GM23338 (cell line): Measurements from ENCODE around the gene SLC39A13. TPM values are rescaled to one million over a fixed set of nuclear protein-coding genes. Genes with fewer than 3 reads are reported as not detected.

Experiments used
- ATAC-seq: fragments of 200-7000 bp; cut with Tn5 transposase; 3 replicates; pipeline ENCODE4 v1.9.1; 2020
- DNase-seq: peaks from one replicate; pipeline ENCODE4 v3.0.0-alpha.2; 2015; ENCODE audit warnings: low spot score
- H2AFZ ChIP-seq: fragments of 200-600 bp; sonication (generic); 2 replicates; pipeline ENCODE4 v1.8.0; 2016; ENCODE audit warnings: antibody characterized with exemption, mild to moderate bottlenecking, moderate library complexity
- H3F3A ChIP-seq: fragments of 200-600 bp; sonication (generic); replicated peaks from 2 replicates; pipeline ENCODE4 v1.8.0; 2017; ENCODE audit warnings: antibody characterized with exemption, mixed run types, low read depth
- H3K27ac ChIP-seq: fragments of 200-600 bp; sonication (generic); 2 replicates; pipeline ENCODE4 v1.6.1; 2016; ENCODE audit warnings: low read depth
- H3K27me3 ChIP-seq: fragments of 200-600 bp; sonication (generic); 2 replicates; pipeline ENCODE4 v1.8.0; 2016; ENCODE audit warnings: mild to moderate bottlenecking, mixed run types, moderate library complexity; ENCODE audit not compliant: insufficient read depth
- H3K36me3 ChIP-seq: fragments of 200-600 bp; sonication (generic); 2 replicates; pipeline ENCODE4 v1.8.0; 2016; ENCODE audit warnings: mild to moderate bottlenecking; ENCODE audit not compliant: insufficient read depth
- H3K4me1 ChIP-seq: fragments of 200-600 bp; sonication (generic); 2 replicates; pipeline ENCODE4 v1.8.0; 2016; ENCODE audit warnings: mild to moderate bottlenecking, moderate library complexity; ENCODE audit not compliant: insufficient read depth
- H3K4me2 ChIP-seq: fragments of 200-600 bp; sonication (generic); 2 replicates; pipeline ENCODE4 v1.7.1; 2017; ENCODE audit warnings: mixed run types
- H3K4me3 ChIP-seq: fragments of 200-600 bp; sonication (generic); 2 replicates; pipeline ENCODE4 v1.6.1; 2016; ENCODE audit warnings: mixed run types
- H3K79me2 ChIP-seq: fragments of 200-600 bp; sonication (generic); replicated peaks from 2 replicates; pipeline ENCODE4 v1.8.0; 2017; ENCODE audit warnings: mild to moderate bottlenecking; ENCODE audit not compliant: insufficient read depth
- H3K9me2 ChIP-seq: fragments of 200-600 bp; sonication (generic); 2 replicates; pipeline ENCODE4 v1.8.0; 2017; ENCODE audit not compliant: insufficient read depth
- H4K20me1 ChIP-seq: fragments of 200-600 bp; sonication (generic); replicated peaks from 2 replicates; pipeline ENCODE4 v1.8.0; 2017; ENCODE audit warnings: mild to moderate bottlenecking; ENCODE audit not compliant: insufficient read depth
- H3K27ac Mint-ChIP-seq: 2 replicates; pipeline ENCODE4 v1.8.0; 2020; ENCODE audit warnings: inconsistent platforms, mild to moderate bottlenecking, moderate library complexity, mixed read lengths
- H3K27me3 Mint-ChIP-seq: 3 replicates; pipeline ENCODE4 v1.8.0; 2022; ENCODE audit warnings: low read depth, mild to moderate bottlenecking, moderate library complexity, mixed read lengths, inconsistent platforms; ENCODE audit not compliant: insufficient read depth, poor library complexity
- H3K36me3 Mint-ChIP-seq: 3 replicates; pipeline ENCODE4 v1.8.0; 2021; ENCODE audit warnings: low read depth, mild to moderate bottlenecking, inconsistent platforms, moderate library complexity, mixed read lengths
- H3K4me1 Mint-ChIP-seq: 3 replicates; pipeline ENCODE4 v1.8.0; 2020; ENCODE audit warnings: mild to moderate bottlenecking, inconsistent platforms, mixed read lengths
- H3K4me3 Mint-ChIP-seq: 3 replicates; pipeline ENCODE4 v1.8.0; 2021; ENCODE audit warnings: moderate library complexity, mild to moderate bottlenecking, inconsistent platforms, mixed read lengths
- H3K9me3 Mint-ChIP-seq: 3 replicates; pipeline ENCODE4 v1.8.0; 2020; ENCODE audit warnings: moderate library complexity, mild to moderate bottlenecking, inconsistent platforms, mixed read lengths
- EZH2 ChIP-seq: fragments of 200-600 bp; sonication (generic); IDR thresholded peaks from one replicate; pipeline ENCODE4 v1.8.0; 2017; ENCODE audit warnings: antibody characterized with exemption, mild to moderate bottlenecking, low read depth; ENCODE audit not compliant: unreplicated experiment
- EZH2phosphoT487 ChIP-seq: fragments of 200-600 bp; sonication (generic); IDR thresholded peaks from one replicate; pipeline ENCODE4 v1.8.1; 2018; ENCODE audit warnings: antibody characterized with exemption; ENCODE audit not compliant: unreplicated experiment
- POLR2AphosphoS5 ChIP-seq: IDR thresholded peaks from 2 replicates; pipeline ENCODE4 v1.6.1; 2016; ENCODE audit warnings: antibody characterized with exemption, low read depth
- STAT1 ChIP-seq: IDR thresholded peaks from one replicate; pipeline ENCODE4 v1.6.1; 2016; ENCODE audit warnings: antibody characterized with exemption; ENCODE audit not compliant: unreplicated experiment
- ZNF114 ChIP-seq: fragments of 250-450 bp; sonication (Bioruptor Pico); IDR thresholded peaks from 2 replicates; pipeline ENCODE4 v1.5.0; 2020; ENCODE audit warnings: mild to moderate bottlenecking, moderate library complexity
- ZNF331 ChIP-seq: fragments of 250-450 bp; sonication (Bioruptor Pico); IDR thresholded peaks from 2 replicates; pipeline ENCODE4 v1.5.0; 2020; ENCODE audit warnings: low read depth, mild to moderate bottlenecking, moderate library complexity
- polyA plus RNA-seq: library from polyadenylated mRNA; unstranded; fragments of >200 nt; fragmentation: Nextera tagmentation; extraction: Ambion mirVana; gene quantifications from 2 replicates; pipeline ENCODE4 v1.2.1, GENCODE V29; 2016
- total RNA-seq: library from RNA; depleted of rRNA; stranded (reverse); fragments of >200 nt; shearing (Covaris generic); gene quantifications from 2 replicates; pipeline ENCODE4 v1.2.3, GENCODE V29; 2014
- TF ChIP-seq, protein P1 (sequence below): IDR thresholded peaks from one replicate; pipeline ENCODE4 v1.6.1; 2018; ENCODE audit warnings: antibody characterized with exemption; ENCODE audit not compliant: unreplicated experiment
- TF ChIP-seq, protein P2 (sequence below): IDR thresholded peaks from 2 replicates; pipeline ENCODE4 v1.6.1; 2016; ENCODE audit warnings: antibody characterized with exemption

Gene SLC39A13
- total and polyA plus RNA-seq, 2 experiments from 2014 or later, result 15.8 to 32.7 TPM

DNA sequence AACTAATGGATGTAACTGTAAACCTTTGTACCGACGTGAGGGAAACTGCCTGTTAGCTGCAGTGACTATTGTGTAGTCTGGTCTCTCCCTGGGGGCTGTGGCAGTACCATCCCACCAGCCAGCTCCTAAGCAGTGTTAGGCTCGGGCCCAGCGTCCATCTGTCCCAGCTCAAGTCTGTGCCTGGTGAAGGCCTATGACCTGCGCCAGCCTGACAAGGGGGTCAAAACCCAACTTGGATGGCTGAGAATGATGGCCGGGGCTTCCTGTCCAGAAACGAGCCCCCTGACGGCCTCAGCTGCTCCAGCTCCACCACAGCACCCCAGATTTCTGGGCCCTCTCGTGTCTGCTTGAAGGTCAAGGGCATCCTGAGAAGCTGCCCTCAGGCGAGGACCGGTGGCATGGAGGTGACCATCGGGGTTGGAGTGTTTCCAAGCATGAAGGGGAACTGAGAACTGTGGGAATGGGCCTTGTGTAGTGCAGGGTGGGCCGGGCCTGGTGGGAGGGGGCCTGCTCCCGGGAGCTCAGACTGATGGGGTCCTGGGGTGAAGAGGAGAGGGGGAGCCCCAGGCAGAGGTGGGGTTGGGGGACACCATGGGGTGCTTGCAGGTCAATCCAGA lies 15.7 kb upstream of the SLC39A13 start:
- Mint-ChIP-seq H3K36me3 (no peaks in the 10 kb centered on the region), H3K4me1 (peaks cover 2% of the 10 kb centered on the region; the same call in 2 of the 3 replicates), H3K27ac (no peak overlapping the region), H3K9me3 (no peaks in the 10 kb centered on the region), H3K4me3 (no peak overlapping the region), H3K27me3 (peaks cover 6% of the 10 kb centered on the region)
- DNase-seq, result no peak
- Histone ChIP-seq H2AFZ (no peak overlapping the region), H4K20me1 (no peaks in the 10 kb centered on the region), H3K27ac (no peak overlapping the region), H3F3A (no peaks in the 10 kb centered on the region), H3K4me1 (no peaks in the 10 kb centered on the region), H3K36me3 (no peaks in the 10 kb centered on the region), H3K4me3 (no peak overlapping the region), H3K27me3 (no peaks in the 10 kb centered on the region), H3K4me2 (no peak overlapping the region), H3K9me2 (no peaks in the 10 kb centered on the region), H3K79me2 (no peaks in the 10 kb centered on the region)
- no peak for ATAC-seq
- TF ChIP-seq EZH2, result no peak
- TF ChIP-seq POLR2AphosphoS5, result no peak
- TF ChIP-seq EZH2phosphoT487, result no peak

DNA sequence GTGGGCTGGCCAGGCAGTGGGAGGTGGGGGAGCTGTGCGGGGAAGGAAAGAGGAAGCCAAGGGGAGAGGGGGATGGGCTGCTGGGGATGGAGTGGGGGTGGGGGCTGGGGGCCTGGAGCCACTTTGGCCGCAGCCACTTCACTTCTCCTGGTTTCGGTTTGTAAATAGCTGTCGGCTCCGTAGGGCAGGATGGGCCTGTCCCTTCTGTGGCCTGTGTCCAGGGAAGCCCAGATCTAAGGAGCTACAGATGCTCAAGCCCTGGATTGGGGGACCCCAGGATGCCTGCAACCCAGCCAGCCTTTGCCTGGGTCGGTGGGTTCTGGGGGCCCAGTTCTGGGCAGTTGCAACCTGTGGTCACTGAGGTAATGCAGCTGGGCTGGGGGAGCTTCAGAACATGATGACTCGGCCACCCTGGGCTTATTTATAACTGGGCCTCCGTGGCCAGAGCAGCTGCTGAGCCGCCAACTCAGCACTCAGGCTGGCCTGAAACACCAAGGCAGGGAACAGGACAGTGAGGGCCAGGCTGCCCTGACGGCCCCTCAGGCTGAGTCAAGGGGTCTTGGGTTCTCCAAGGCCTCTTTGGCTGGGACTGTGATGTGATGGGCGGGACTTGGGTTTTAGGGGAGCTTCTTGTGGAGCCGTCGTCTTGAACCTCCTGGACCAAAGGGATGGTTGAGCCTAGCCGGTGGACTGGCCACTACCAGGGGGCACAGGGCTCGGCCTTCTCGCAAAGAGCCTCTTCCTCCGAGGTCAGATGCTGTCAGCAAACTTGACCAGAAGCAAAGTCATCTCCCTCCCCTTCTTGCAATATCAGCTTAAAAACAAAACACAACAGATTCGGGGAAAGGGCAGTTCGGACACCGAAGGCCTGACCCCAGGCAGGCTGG lies 15.0 kb upstream of the SLC39A13 start:
- Histone ChIP-seq H3K36me3 (no peaks in the 10 kb centered on the region), H3K4me2 (no peak overlapping the region), H3K4me3 (no peak overlapping the region), H3F3A (0 out of 2 replicates have a peak, but pooled peaks cover 2% of the 10 kb centered on the region), H3K9me2 (no peaks in the 10 kb centered on the region), H3K27me3 (no peaks in the 10 kb centered on the region), H2AFZ (peak overlapping the region; percentile 72), H3K79me2 (no peaks in the 10 kb centered on the region), H3K27ac (no peak overlapping the region), H4K20me1 (no peaks in the 10 kb centered on the region), H3K4me1 (no peaks in the 10 kb centered on the region; the same call in 1 of the 2 replicates)
- H3K27ac Mint-ChIP-seq, result no peak overlapping the region
- H3K4me1 Mint-ChIP-seq, result peaks cover 8% of the 10 kb centered on the region
- H3K9me3 Mint-ChIP-seq, result no peaks in the 10 kb centered on the region
- ATAC-seq (no peak), DNase-seq (no peak)
- H3K27me3 Mint-ChIP-seq, result peaks cover 9% of the 10 kb centered on the region
- H3K36me3 Mint-ChIP-seq, result no peaks in the 10 kb centered on the region
- no peak overlapping the region for H3K4me3 Mint-ChIP-seq
- TF ChIP-seq STAT1 (no peak), EZH2phosphoT487 (no peak), EZH2 (no peak), ZNF114 (no peak), ZNF331 (no peak), POLR2AphosphoS5 (no peak)
- TF ChIP-seq, protein P1, sequence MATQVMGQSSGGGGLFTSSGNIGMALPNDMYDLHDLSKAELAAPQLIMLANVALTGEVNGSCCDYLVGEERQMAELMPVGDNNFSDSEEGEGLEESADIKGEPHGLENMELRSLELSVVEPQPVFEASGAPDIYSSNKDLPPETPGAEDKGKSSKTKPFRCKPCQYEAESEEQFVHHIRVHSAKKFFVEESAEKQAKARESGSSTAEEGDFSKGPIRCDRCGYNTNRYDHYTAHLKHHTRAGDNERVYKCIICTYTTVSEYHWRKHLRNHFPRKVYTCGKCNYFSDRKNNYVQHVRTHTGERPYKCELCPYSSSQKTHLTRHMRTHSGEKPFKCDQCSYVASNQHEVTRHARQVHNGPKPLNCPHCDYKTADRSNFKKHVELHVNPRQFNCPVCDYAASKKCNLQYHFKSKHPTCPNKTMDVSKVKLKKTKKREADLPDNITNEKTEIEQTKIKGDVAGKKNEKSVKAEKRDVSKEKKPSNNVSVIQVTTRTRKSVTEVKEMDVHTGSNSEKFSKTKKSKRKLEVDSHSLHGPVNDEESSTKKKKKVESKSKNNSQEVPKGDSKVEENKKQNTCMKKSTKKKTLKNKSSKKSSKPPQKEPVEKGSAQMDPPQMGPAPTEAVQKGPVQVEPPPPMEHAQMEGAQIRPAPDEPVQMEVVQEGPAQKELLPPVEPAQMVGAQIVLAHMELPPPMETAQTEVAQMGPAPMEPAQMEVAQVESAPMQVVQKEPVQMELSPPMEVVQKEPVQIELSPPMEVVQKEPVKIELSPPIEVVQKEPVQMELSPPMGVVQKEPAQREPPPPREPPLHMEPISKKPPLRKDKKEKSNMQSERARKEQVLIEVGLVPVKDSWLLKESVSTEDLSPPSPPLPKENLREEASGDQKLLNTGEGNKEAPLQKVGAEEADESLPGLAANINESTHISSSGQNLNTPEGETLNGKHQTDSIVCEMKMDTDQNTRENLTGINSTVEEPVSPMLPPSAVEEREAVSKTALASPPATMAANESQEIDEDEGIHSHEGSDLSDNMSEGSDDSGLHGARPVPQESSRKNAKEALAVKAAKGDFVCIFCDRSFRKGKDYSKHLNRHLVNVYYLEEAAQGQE, result no peak
- TF ChIP-seq, protein P2, sequence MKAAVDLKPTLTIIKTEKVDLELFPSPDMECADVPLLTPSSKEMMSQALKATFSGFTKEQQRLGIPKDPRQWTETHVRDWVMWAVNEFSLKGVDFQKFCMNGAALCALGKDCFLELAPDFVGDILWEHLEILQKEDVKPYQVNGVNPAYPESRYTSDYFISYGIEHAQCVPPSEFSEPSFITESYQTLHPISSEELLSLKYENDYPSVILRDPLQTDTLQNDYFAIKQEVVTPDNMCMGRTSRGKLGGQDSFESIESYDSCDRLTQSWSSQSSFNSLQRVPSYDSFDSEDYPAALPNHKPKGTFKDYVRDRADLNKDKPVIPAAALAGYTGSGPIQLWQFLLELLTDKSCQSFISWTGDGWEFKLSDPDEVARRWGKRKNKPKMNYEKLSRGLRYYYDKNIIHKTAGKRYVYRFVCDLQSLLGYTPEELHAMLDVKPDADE, result no peak
